HCT116 (cell line): ENCODE measurements around the gene TENM4. TPM values are rescaled to one million over a fixed set of nuclear protein-coding genes. Genes with fewer than 3 reads are reported as not detected.

Experiments
- ATAC-seq: fragments of 200-7000 bp; cut with Tn5 transposase; 2 replicates; pipeline ENCODE4 v1.9.1; 2020; ENCODE audit warnings: mild to moderate bottlenecking, moderate library complexity
- BruUV-seq: library from RNA; stranded (reverse); fragments of 400-500 nt; replicated peaks from 2 replicates; lab custom pipeline; 2021; lab: Mats Ljungman, UMichigan
- CTCF ChIA-PET: fragments of 300-600 bp; sonication (Branson Sonifier 250); formaldehyde crosslinking; loops from one replicate; lab custom pipeline; 2021; ENCODE audit warnings: antibody characterized with exemption; lab: Charles Lee
- POLR2A ChIA-PET: fragments of 300-600, 350-600 bp; sonication (Branson Sonifier 250); formaldehyde crosslinking; loops from one replicate; lab custom pipeline; 2021; ENCODE audit warnings: antibody characterized with exemption; lab: Charles Lee
- RAD21 ChIA-PET, 2 experiments: fragments of 300-600 bp; sonication (Branson Sonifier 250); formaldehyde crosslinking; loops; one replicate each; lab custom pipeline; 2023; ENCODE audit warnings: low total read pairs in 2 of 2; ENCODE audit not compliant: uncharacterized antibody in 2 of 2, unreplicated experiment in 2 of 2, low non-redundant PET in 1 of 2; lab: Charles Lee
- DNase-seq: peaks from one replicate; pipeline ENCODE4 v3.0.0-alpha.2; 2010; ENCODE audit warnings: low read depth, low spot score
- H2AFZ ChIP-seq: fragments of 200-600 bp; shearing (Covaris generic), sonication (generic); 2 replicates; pipeline ENCODE4 v1.6.1; 2017; ENCODE audit warnings: low read depth, mixed run types, mixed read lengths, antibody characterized with exemption, low read length; ENCODE audit not compliant: poor library complexity, severe bottlenecking
- H3K27ac ChIP-seq: 2 replicates; pipeline ENCODE4 v1.5.1; 2012; ENCODE audit warnings: low read depth, low read length
- H3K27me3 ChIP-seq: fragments of 200-600 bp; sonication (generic); 2 replicates; pipeline ENCODE4 v1.6.1; 2016; ENCODE audit warnings: mixed run types, low read length, mixed read lengths; ENCODE audit not compliant: insufficient read depth
- H3K36me3 ChIP-seq, 2 experiments: fragments of 200-500 bp in 1 of 2; fragments of 200-600 bp in 1 of 2; sonication (Bioruptor generic) in 1 of 2; sonication (generic) in 1 of 2; 2 replicates each; pipeline versions ENCODE4 v1.5.1 to v1.6.1; 2014 to 2016; ENCODE audit warnings: low read length in 2 of 2, inconsistent platforms in 1 of 2, mixed read lengths in 1 of 2, mixed run types in 1 of 2; ENCODE audit not compliant: insufficient read depth in 2 of 2, control insufficient read depth in 1 of 2
- H3K4me1 ChIP-seq, 2 experiments: fragments of 200-600 bp in 1 of 2; sonication (generic) in 1 of 2; 2 replicates each; pipeline versions ENCODE4 v1.5.1 to v1.6.1; 2012 to 2017; ENCODE audit warnings: low read length in 2 of 2, inconsistent platforms in 1 of 2, mild to moderate bottlenecking in 1 of 2, mixed read lengths in 1 of 2, mixed run types in 1 of 2, moderate library complexity in 1 of 2; ENCODE audit not compliant: insufficient read depth in 2 of 2, control insufficient read depth in 1 of 2
- H3K4me2 ChIP-seq: fragments of 200-600 bp; sonication (generic); 2 replicates; pipeline ENCODE4 v1.6.1; 2017; ENCODE audit warnings: mixed run types, low read length, mixed read lengths
- H3K4me3 ChIP-seq, 2 experiments: fragments of 200-600 bp in 1 of 2; sonication (generic) in 1 of 2; replicated peaks in 1 of 2; 2 replicates each; pipeline ENCODE4 v1.5.1; 2011 to 2016; ENCODE audit warnings: low read length in 2 of 2, control low read depth in 1 of 2, low read depth in 1 of 2, mild to moderate bottlenecking in 1 of 2, mixed read lengths in 1 of 2, mixed run types in 1 of 2
- H3K79me2 ChIP-seq: fragments of 200-600 bp; sonication (generic); 2 replicates; pipeline ENCODE4 v1.6.1; 2017; ENCODE audit warnings: mild to moderate bottlenecking, mixed run types, low read length, moderate library complexity, mixed read lengths; ENCODE audit not compliant: insufficient read depth
- H3K9ac ChIP-seq: fragments of 200-600 bp; sonication (generic); 2 replicates; pipeline ENCODE4 v1.6.1; 2016; ENCODE audit warnings: low read length, mixed read lengths
- H3K9me2 ChIP-seq: fragments of 200-600 bp; sonication (generic), shearing (Covaris generic); 2 replicates; pipeline ENCODE4 v1.6.1; 2017; ENCODE audit warnings: mixed run types, mild to moderate bottlenecking, moderate library complexity; ENCODE audit not compliant: insufficient read depth
- H3K9me3 ChIP-seq, 2 experiments: fragments of 200-500 bp in 1 of 2; fragments of 200-600 bp in 1 of 2; sonication (Bioruptor generic) in 1 of 2; sonication (generic) in 1 of 2; 2 replicates each; pipeline ENCODE4 v1.6.1; 2014 to 2017; ENCODE audit warnings: low read length in 2 of 2, mixed read lengths in 2 of 2, inconsistent platforms in 1 of 2, low read depth in 1 of 2, mild to moderate bottlenecking in 1 of 2, mixed run types in 1 of 2, moderate library complexity in 1 of 2; ENCODE audit not compliant: control insufficient read depth in 1 of 2, insufficient read depth in 1 of 2
- H4K20me1 ChIP-seq: fragments of 200-600 bp; sonication (generic), shearing (Covaris generic); 2 replicates; pipeline ENCODE4 v1.6.1; 2017; ENCODE audit warnings: mixed run types, mild to moderate bottlenecking, moderate library complexity; ENCODE audit not compliant: insufficient read depth
- ATF3 ChIP-seq: IDR thresholded peaks from 2 replicates; pipeline ENCODE4 v1.6.1; 2012
- EGR1 ChIP-seq: IDR thresholded peaks from 2 replicates; pipeline ENCODE4 v1.6.1; 2012; ENCODE audit warnings: low read depth
- ELF1 ChIP-seq: IDR thresholded peaks from 2 replicates; pipeline ENCODE4 v1.6.1; 2012; ENCODE audit warnings: low read depth, borderline replicate concordance
- RAD21 ChIP-seq: IDR thresholded peaks from 2 replicates; pipeline ENCODE4 v1.6.1; 2012; ENCODE audit warnings: low read depth, mild to moderate bottlenecking
- SP1 ChIP-seq: IDR thresholded peaks from 2 replicates; pipeline ENCODE4 v1.6.1; 2012; ENCODE audit warnings: low read depth
- TCF7L2 ChIP-seq: IDR thresholded peaks from 2 replicates; pipeline ENCODE4 v1.7.0; 2011; ENCODE audit warnings: borderline replicate concordance, inconsistent platforms; ENCODE audit not compliant: insufficient read depth, insufficient read length; ENCODE audit errors: extremely low read depth
- YY1 ChIP-seq: IDR thresholded peaks from 2 replicates; pipeline ENCODE4 v1.6.1; 2011; ENCODE audit warnings: low read length, low read depth, moderate library complexity, mild to moderate bottlenecking; ENCODE audit not compliant: insufficient replicate concordance; ENCODE audit errors: extremely low read depth
- intact Hi-C: fragments of 100-400 bp; cut with micrococcal nuclease; formaldehyde crosslinking; loops from 2 replicates; pipeline ENCODE4 v1.10.0; 2022
- total RNA-seq: library from RNA; stranded (reverse); gene quantifications from one replicate; pipeline ENCODE4 v1.2.1, GENCODE V29; 2021; ENCODE audit not compliant: unreplicated experiment
- TF ChIP-seq, protein P1 (sequence below): IDR thresholded peaks from 2 replicates; pipeline ENCODE4 v1.6.1; 2012; ENCODE audit warnings: low read depth

TENM4 gene
- total RNA-seq, 1 experiment from 2014 or later = 0.05 TPM

DNA sequence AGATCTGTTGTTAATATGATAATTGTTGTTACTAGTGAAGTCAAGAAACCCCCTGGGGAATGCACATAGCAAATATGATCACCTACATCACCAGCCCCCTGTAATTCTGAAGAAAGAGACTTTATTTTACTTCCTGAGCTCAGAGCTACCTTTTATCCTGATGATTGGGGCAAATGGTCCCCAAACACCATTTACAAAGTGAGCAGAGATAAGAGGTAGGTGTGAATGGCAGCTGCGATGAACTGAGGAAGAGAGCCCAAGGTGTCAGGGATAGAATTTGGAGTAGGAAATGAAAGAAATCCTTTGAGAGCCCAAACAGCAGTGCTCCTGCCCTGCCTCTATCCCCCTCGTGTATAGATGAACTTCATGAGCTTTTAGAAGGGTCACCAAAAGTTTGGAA is 69.1 kb downstream of the TENM4 start:
- ChIA-PET POLR2A (no interaction called here), CTCF (no interaction called here), RAD21 (no interaction called here)
- Histone ChIP-seq H3K4me2 (no peak overlapping the region), H3K36me3 (no peaks in the 10 kb centered on the region), H3K27me3 (no peaks in the 10 kb centered on the region; the same call in 1 of the 2 replicates), H3K9me3 (no peaks in the 10 kb centered on the region), H3K79me2 (no peaks in the 10 kb centered on the region), H3K4me3 (no peak overlapping the region), H3K27ac (no peak overlapping the region), H2AFZ (no peak overlapping the region), H3K9me2 (no peaks in the 10 kb centered on the region), H3K9ac (no peak overlapping the region), H4K20me1 (no peaks in the 10 kb centered on the region), H3K4me1 (no peaks in the 10 kb centered on the region)
- DNase-seq (no peak), ATAC-seq (no peak)
- TF ChIP-seq RAD21 (no peak), EGR1 (no peak), ELF1 (no peak), YY1 (no peak), TCF7L2 (no peak), SP1 (no peak), ATF3 (no peak)
- TF ChIP-seq, protein P1, sequence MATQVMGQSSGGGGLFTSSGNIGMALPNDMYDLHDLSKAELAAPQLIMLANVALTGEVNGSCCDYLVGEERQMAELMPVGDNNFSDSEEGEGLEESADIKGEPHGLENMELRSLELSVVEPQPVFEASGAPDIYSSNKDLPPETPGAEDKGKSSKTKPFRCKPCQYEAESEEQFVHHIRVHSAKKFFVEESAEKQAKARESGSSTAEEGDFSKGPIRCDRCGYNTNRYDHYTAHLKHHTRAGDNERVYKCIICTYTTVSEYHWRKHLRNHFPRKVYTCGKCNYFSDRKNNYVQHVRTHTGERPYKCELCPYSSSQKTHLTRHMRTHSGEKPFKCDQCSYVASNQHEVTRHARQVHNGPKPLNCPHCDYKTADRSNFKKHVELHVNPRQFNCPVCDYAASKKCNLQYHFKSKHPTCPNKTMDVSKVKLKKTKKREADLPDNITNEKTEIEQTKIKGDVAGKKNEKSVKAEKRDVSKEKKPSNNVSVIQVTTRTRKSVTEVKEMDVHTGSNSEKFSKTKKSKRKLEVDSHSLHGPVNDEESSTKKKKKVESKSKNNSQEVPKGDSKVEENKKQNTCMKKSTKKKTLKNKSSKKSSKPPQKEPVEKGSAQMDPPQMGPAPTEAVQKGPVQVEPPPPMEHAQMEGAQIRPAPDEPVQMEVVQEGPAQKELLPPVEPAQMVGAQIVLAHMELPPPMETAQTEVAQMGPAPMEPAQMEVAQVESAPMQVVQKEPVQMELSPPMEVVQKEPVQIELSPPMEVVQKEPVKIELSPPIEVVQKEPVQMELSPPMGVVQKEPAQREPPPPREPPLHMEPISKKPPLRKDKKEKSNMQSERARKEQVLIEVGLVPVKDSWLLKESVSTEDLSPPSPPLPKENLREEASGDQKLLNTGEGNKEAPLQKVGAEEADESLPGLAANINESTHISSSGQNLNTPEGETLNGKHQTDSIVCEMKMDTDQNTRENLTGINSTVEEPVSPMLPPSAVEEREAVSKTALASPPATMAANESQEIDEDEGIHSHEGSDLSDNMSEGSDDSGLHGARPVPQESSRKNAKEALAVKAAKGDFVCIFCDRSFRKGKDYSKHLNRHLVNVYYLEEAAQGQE = no peak
- BruUV-seq = no TSS peak
- intact Hi-C loops = no loop called here
